Left kidney (tissue), 8 donors: ENCODE measurements around the gene BUB1B. TPM values are rescaled to one million over a fixed set of nuclear protein-coding genes. Genes with fewer than 3 reads are reported as not detected.
"Not testable (repeated sequence)": the region's sequence is repeated elsewhere in the genome, so short reads cannot be mapped to it uniquely, and the experiment has no call there.

Experiments used
- DNase-seq: peaks from one replicate; pipeline ENCODE4 v3.0.0-alpha.2; 2013
- long read RNA-seq, 8 donors: transcript quantifications; one replicate each; lab custom pipeline, GENCODE V29; 2026
- polyA plus RNA-seq: library from polyadenylated mRNA; unstranded; fragments of 120-200 nt; gene quantifications from one replicate; pipeline ENCODE4 v1.2.1, GENCODE V29; 2013; ENCODE audit not compliant: insufficient read length

Gene BUB1B
- polyA plus RNA-seq = 45.9 TPM
- long read RNA-seq, donor 1, partial matches to known transcripts = 15 of 16 reads
- long read RNA-seq, donor 1, other reads (novel, unspliced or antisense) = 0 of 16 reads
- long read RNA-seq, donor 2 = 0 reads
- long read RNA-seq, donor 3, partial matches to known transcripts = 0 of 1 reads
- long read RNA-seq, donor 3, other reads (novel, unspliced or antisense) = 0 of 1 reads
- long read RNA-seq, donor 4, partial matches to known transcripts = 0 of 1 reads
- long read RNA-seq, donor 4, other reads (novel, unspliced or antisense) = 0 of 1 reads
- long read RNA-seq, donor 5, partial matches to known transcripts = 7 of 10 reads
- long read RNA-seq, donor 5, other reads (novel, unspliced or antisense) = 0 of 10 reads
- long read RNA-seq, donor 6, partial matches to known transcripts = 0 of 1 reads
- long read RNA-seq, donor 6, other reads (novel, unspliced or antisense) = 0 of 1 reads
- long read RNA-seq, donor 7, partial matches to known transcripts = 5 of 10 reads
- long read RNA-seq, donor 7, other reads (novel, unspliced or antisense) = 0 of 10 reads
- long read RNA-seq, donor 8 = 0 reads

GRCh38 chr15:40160689-40161688, at the start of gene BUB1B:
Gene BUB1B, plus strand, starts transcription at chr15:40161069. Its CDS starts 152 bp downstream, at chr15:40161221.
- DNase-seq = peak; percentile 97

- DNase-seq = no peak
These were observed 49.0 kb upstream of the BUB1B start for GRCh38 chr15:40111888-40112287.

GRCh38 chr15:40112789-40113188, 48.1 kb upstream of the BUB1B start:
- no peak for DNase-seq

- no peak for DNase-seq
These were observed 46.7 kb upstream of the BUB1B start for GRCh38 chr15:40114218-40114617.

GRCh38 chr15:40115106-40115505, 45.8 kb upstream of the BUB1B start:
- DNase-seq = not testable (repeated sequence)

- DNase-seq = no peak
These were observed 45.2 kb upstream of the BUB1B start for GRCh38 chr15:40115670-40116093.

- DNase-seq = no peak
These were observed 42.4 kb upstream of the BUB1B start for GRCh38 chr15:40118473-40118872.

GRCh38 chr15:40121911-40122638, 38.8 kb upstream of the BUB1B start:
- no peak for DNase-seq

- DNase-seq = not testable (repeated sequence)
These were observed 37.9 kb upstream of the BUB1B start for GRCh38 chr15:40122989-40123388.

- DNase-seq = not testable (repeated sequence)
These were observed 37.0 kb upstream of the BUB1B start for GRCh38 chr15:40123863-40124262.

- not testable (repeated sequence) for DNase-seq
These were observed 36.5 kb upstream of the BUB1B start for GRCh38 chr15:40124333-40124732.

- not testable (repeated sequence) for DNase-seq
These were observed 36.0 kb upstream of the BUB1B start for GRCh38 chr15:40124807-40125285.

GRCh38 chr15:40125950-40126349, 34.9 kb upstream of the BUB1B start:
- no peak for DNase-seq

- no peak for DNase-seq
These were observed 31.9 kb upstream of the BUB1B start for GRCh38 chr15:40128766-40129660.

GRCh38 chr15:40130118-40130517, 30.8 kb upstream of the BUB1B start:
- no peak for DNase-seq

- no peak for DNase-seq
These were observed 29.9 kb upstream of the BUB1B start for GRCh38 chr15:40130799-40131502.

GRCh38 chr15:40133544-40133943, 27.3 kb upstream of the BUB1B start:
- DNase-seq = no peak

GRCh38 chr15:40134885-40135284, 26.0 kb upstream of the BUB1B start:
- DNase-seq = no peak

- DNase-seq = not testable (repeated sequence)
These were observed 24.9 kb upstream of the BUB1B start for GRCh38 chr15:40135846-40136450.
